ENCODE results near the gene TMEM154.
A peak's percentile ranks its signal among the peaks of the same experiment; 100 is the strongest.

Gene TMEM154

DNA sequence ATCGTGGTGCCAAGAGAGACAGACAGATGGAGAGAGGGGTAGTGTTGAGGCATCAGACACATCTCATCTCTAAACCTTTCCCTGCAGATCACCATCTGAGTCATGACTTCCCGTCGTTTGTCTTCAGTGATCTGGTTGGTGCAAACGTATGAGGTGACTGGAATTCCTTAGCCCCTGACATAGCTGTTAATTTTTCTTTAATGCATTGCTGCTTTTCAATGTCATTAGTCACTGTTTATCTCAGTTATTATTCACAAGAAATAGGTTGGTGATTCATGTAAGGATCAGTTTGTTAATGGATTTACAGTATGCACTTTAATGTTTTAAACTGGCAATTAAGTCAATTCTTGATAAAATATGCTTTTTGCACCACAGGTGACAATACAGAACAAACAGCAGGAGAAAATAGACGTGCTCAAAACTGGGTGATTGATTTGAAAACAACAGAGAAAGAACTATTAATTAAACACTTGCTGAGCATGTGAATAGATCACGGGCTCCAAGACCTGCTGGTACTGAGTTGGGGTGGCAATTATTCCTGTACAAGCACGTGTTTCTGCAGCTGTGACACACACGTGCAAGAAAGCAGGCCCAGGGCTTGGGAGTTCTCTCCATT is 1.3 kb upstream of the TMEM154 start:
- TF ChIP-seq FOXM1 (IDR thresholded peaks at IDR 0.05; ENCODE audit: borderline replicate concordance, low read depth): peak; percentile 55; the same call in 1 of the 2 replicates
- TF ChIP-seq CEBPB (IDR thresholded peaks at IDR 0.05): no peak
- peak; percentile 54; the same call in 1 of the 2 replicates for TF ChIP-seq TEAD4 (IDR thresholded peaks at IDR 0.05)
- TF ChIP-seq YY1 (IDR thresholded peaks at IDR 0.05; ENCODE audit: low read depth): no peak
- no peak for TF ChIP-seq CREB1 (IDR thresholded peaks at IDR 0.05; ENCODE audit: low read depth)
- 0 out of 2 replicates have a peak, but pooled peaks have one; percentile 23 for TF ChIP-seq EP300 (IDR thresholded peaks at IDR 0.05; ENCODE audit: borderline replicate concordance)
- TF ChIP-seq, protein P1, sequence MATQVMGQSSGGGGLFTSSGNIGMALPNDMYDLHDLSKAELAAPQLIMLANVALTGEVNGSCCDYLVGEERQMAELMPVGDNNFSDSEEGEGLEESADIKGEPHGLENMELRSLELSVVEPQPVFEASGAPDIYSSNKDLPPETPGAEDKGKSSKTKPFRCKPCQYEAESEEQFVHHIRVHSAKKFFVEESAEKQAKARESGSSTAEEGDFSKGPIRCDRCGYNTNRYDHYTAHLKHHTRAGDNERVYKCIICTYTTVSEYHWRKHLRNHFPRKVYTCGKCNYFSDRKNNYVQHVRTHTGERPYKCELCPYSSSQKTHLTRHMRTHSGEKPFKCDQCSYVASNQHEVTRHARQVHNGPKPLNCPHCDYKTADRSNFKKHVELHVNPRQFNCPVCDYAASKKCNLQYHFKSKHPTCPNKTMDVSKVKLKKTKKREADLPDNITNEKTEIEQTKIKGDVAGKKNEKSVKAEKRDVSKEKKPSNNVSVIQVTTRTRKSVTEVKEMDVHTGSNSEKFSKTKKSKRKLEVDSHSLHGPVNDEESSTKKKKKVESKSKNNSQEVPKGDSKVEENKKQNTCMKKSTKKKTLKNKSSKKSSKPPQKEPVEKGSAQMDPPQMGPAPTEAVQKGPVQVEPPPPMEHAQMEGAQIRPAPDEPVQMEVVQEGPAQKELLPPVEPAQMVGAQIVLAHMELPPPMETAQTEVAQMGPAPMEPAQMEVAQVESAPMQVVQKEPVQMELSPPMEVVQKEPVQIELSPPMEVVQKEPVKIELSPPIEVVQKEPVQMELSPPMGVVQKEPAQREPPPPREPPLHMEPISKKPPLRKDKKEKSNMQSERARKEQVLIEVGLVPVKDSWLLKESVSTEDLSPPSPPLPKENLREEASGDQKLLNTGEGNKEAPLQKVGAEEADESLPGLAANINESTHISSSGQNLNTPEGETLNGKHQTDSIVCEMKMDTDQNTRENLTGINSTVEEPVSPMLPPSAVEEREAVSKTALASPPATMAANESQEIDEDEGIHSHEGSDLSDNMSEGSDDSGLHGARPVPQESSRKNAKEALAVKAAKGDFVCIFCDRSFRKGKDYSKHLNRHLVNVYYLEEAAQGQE (IDR thresholded peaks at IDR 0.05; ENCODE audit: low read depth): no peak
- TF ChIP-seq, protein P2, sequence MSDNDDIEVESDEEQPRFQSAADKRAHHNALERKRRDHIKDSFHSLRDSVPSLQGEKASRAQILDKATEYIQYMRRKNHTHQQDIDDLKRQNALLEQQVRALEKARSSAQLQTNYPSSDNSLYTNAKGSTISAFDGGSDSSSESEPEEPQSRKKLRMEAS (IDR thresholded peaks at IDR 0.05): peak; percentile 69
- no peak for TF ChIP-seq RAD21 (IDR thresholded peaks at IDR 0.05; ENCODE audit: low read depth)
- TF ChIP-seq NFIC (IDR thresholded peaks at IDR 0.05): peak; percentile 59; the same call in 1 of the 2 replicates
- no peak for TF ChIP-seq EGR1 (IDR thresholded peaks at IDR 0.05)
- peak; percentile 66 for TF ChIP-seq TCF12 (IDR thresholded peaks at IDR 0.05; ENCODE audit: low read depth)

DNA sequence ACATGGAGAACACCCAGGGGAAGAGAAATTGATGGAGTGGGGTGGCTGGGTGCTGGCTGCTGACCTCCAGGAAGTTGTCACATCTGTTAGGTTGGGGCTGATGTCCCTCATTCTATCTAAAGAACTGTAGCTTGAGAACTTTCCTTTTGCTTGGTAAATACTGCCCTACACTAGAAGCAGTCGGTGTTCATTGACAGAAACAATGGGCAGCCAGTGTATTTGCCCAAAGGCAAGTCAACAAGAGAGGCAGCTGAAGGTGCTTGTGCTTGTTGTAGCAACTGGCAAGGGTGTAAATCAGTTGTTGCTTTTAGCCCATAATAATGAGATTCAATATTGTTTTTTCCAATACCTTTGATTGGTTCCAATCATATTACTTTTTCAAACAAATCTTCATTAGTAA is 956 bp downstream of the TMEM154 start:
- TF ChIP-seq NFIC (IDR thresholded peaks at IDR 0.05) (no peak), TCF12 (IDR thresholded peaks at IDR 0.05; ENCODE audit: low read depth) (no peak)
- TF ChIP-seq, protein P2 (IDR thresholded peaks at IDR 0.05): no peak

DNA sequence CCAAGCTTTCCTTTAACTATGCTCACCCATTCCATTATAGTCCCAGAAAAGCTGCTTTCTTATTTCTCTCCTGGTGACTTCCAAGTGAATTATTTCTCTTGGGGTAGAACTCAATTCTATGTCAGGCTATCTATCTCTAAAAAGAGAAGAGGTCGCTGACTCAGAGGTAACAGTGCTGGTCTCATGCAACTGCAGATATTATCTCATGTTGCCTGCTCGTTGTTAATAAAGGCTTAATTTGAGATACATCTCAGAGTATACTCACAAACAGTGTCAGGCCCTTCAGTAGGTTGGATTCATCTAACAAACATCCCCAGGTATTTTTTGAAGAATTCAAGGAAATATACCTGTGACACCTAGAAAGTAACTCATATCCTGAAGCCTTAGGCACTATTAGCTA is 2.7 kb downstream of the TMEM154 start:
- TF ChIP-seq TCF12 (IDR thresholded peaks at IDR 0.05; ENCODE audit: low read depth): no peak
- TF ChIP-seq ZBTB7A (IDR thresholded peaks at IDR 0.05; ENCODE audit: low read depth): no peak
- TF ChIP-seq EP300 (IDR thresholded peaks at IDR 0.05; ENCODE audit: borderline replicate concordance): no peak
- no peak for TF ChIP-seq FOXM1 (IDR thresholded peaks at IDR 0.05; ENCODE audit: borderline replicate concordance, low read depth)
- no peak for TF ChIP-seq NFIC (IDR thresholded peaks at IDR 0.05)
- TF ChIP-seq EGR1 (IDR thresholded peaks at IDR 0.05): no peak
- TF ChIP-seq TEAD4 (IDR thresholded peaks at IDR 0.05): no peak
- TF ChIP-seq, protein P1 (IDR thresholded peaks at IDR 0.05; ENCODE audit: low read depth): no peak
- TF ChIP-seq RAD21 (IDR thresholded peaks at IDR 0.05; ENCODE audit: low read depth): no peak
- no peak for TF ChIP-seq CEBPB (IDR thresholded peaks at IDR 0.05)
- TF ChIP-seq, protein P2 (IDR thresholded peaks at IDR 0.05): no peak
- no peak for TF ChIP-seq TAF1 (IDR thresholded peaks at IDR 0.05; ENCODE audit: low read depth)
- TF ChIP-seq, protein P3, sequence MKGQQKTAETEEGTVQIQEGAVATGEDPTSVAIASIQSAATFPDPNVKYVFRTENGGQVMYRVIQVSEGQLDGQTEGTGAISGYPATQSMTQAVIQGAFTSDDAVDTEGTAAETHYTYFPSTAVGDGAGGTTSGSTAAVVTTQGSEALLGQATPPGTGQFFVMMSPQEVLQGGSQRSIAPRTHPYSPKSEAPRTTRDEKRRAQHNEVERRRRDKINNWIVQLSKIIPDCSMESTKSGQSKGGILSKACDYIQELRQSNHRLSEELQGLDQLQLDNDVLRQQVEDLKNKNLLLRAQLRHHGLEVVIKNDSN (IDR thresholded peaks at IDR 0.05): no peak
- no peak for TF ChIP-seq YY1 (IDR thresholded peaks at IDR 0.05; ENCODE audit: low read depth)
- TF ChIP-seq CREB1 (IDR thresholded peaks at IDR 0.05; ENCODE audit: low read depth): no peak

DNA sequence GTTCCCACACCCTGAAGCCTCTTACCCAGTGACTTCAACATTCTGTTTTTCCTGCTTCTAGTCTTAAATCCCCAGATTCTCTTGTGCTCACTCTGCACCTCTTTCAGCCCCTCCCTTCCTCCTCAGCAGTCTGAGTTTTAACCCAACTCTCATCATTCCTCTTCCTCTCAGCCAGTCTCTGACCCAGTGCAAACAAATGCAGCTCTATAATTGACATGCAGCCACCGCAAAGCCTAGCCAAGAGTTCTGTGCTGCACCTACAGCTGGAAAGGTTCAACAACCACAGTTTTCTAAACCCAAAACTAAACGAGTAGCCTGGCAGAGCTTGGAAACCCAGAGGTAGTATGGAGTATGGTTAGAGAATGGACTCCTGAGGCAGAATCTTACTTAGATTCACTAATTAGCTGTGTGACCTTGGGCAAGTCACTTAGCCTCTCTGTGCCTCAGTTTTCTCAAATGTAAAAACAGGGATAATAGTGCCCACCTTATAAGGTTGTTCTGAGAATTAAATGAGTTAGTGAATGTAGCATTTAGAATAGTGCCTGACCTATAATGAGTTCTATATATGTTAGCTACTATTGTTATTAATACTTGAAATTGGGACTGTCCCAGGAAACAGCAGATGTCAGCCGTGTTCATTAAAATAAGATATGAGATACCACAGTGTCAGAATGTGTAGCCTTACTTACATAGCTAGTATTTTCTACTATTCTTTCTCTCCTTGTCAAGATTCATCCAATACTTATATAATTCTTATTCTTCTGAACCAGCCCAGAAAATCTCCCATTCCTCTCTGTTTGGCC is 3.5 kb downstream of the TMEM154 start:
- no peak for TF ChIP-seq CEBPB (IDR thresholded peaks at IDR 0.05)
- TF ChIP-seq, protein P3 (IDR thresholded peaks at IDR 0.05): no peak
- TF ChIP-seq, protein P1 (IDR thresholded peaks at IDR 0.05; ENCODE audit: low read depth): no peak
- TF ChIP-seq YY1 (IDR thresholded peaks at IDR 0.05; ENCODE audit: low read depth): no peak
- TF ChIP-seq TCF12 (IDR thresholded peaks at IDR 0.05; ENCODE audit: low read depth): no peak
- no peak for TF ChIP-seq TEAD4 (IDR thresholded peaks at IDR 0.05)
- TF ChIP-seq RAD21 (IDR thresholded peaks at IDR 0.05; ENCODE audit: low read depth): no peak
- TF ChIP-seq EP300 (IDR thresholded peaks at IDR 0.05; ENCODE audit: borderline replicate concordance): no peak
- no peak for TF ChIP-seq FOXM1 (IDR thresholded peaks at IDR 0.05; ENCODE audit: borderline replicate concordance, low read depth)
- no peak for TF ChIP-seq ZBTB7A (IDR thresholded peaks at IDR 0.05; ENCODE audit: low read depth)
- TF ChIP-seq TAF1 (IDR thresholded peaks at IDR 0.05; ENCODE audit: low read depth): no peak
- no peak for TF ChIP-seq NFIC (IDR thresholded peaks at IDR 0.05)

Data from Ishikawa (cell line).